Left colon (tissue), 2 donors: ENCODE data around the gene FAM107B. TPM values are rescaled to one million over a fixed set of nuclear protein-coding genes. Genes with fewer than 3 reads are reported as not detected.

Experiments used
- ATAC-seq: fragments of 200-7000 bp; cut with Tn5 transposase; one replicate; pipeline ENCODE4 v1.9.1; 2020; ENCODE audit warnings: mild to moderate bottlenecking, moderate library complexity
- DNase-seq, 2 donors: peaks; one replicate each; pipeline ENCODE4 v3.0.0-alpha.2; 2020
- intact Hi-C, 2 donors: fragments of 100-400 bp; cut with DNase I in 1 of 2; cut with micrococcal nuclease in 1 of 2; formaldehyde crosslinking; loops; one replicate each; pipeline versions ENCODE4 v1.11.2 to v1.14.0; 2022; cut with DNase I, micrococcal nuclease
- total RNA-seq, 2 donors: library from RNA; stranded (reverse); fragmentation: NEBNext Ultra II Directional; extraction: Animal tissue kit (Norgen Biotek cat#: 25700); gene quantifications; one replicate each; pipeline ENCODE4 v1.2.1, GENCODE V29; 2021
- donor health status: DM: no; HTN: no; CAD: no.
- donor health status: DM: yes; HTN: yes; CAD: no.

FAM107B gene
- total RNA-seq, 2 donors from 2014 or later = 55.1 to 87.8 TPM

- DNase-seq (no peak), ATAC-seq (peak; percentile 69)
- intact Hi-C loops = no loop called here
Observed at GRCh38 chr10:14518149-14518548, 256.5 kb downstream of the FAM107B start.

GRCh38 chr10:14513123-14513522, 261.6 kb downstream of the FAM107B start:
- no peak for ATAC-seq
- DNase-seq = no peak
- intact Hi-C loops = no loop called here

- no peak for ATAC-seq
- intact Hi-C loops = no loop called here
- DNase-seq = no peak
Observed at GRCh38 chr10:14510346-14510745, 264.4 kb downstream of the FAM107B start.

GRCh38 chr10:14508725-14509124, 266.0 kb downstream of the FAM107B start:
- DNase-seq = no peak
- no peak for ATAC-seq
- intact Hi-C loops = no loop called here

- ATAC-seq (no peak), DNase-seq (no peak)
- intact Hi-C loops = no loop called here
Observed at GRCh38 chr10:14507781-14508180, 266.9 kb downstream of the FAM107B start.

- peak; percentile 52 for ATAC-seq
- no peak for DNase-seq
- intact Hi-C loops = no loop called here
Observed at GRCh38 chr10:14507176-14507575, 267.5 kb downstream of the FAM107B start.

- no peak for ATAC-seq
- DNase-seq = no peak
- intact Hi-C loops = no loop called here
Observed at GRCh38 chr10:14502431-14502830, 272.3 kb downstream of the FAM107B start.

GRCh38 chr10:14500172-14500765, 274.4 kb downstream of the FAM107B start:
- DNase-seq (peak; percentile 55 to 62), ATAC-seq (peak; percentile 92)
- intact Hi-C loops = no loop called here

- ATAC-seq = no peak
- no peak for DNase-seq
- intact Hi-C loops = loop anchor here in 1 of 2 donors (10.0 kb wide), 1 partner anchor 325 kb away; no protein-coding TSS in a partner anchor
Observed at GRCh38 chr10:14499601-14499904, 275.1 kb downstream of the FAM107B start.

GRCh38 chr10:14498326-14498725, 276.4 kb downstream of the FAM107B start:
- no peak for ATAC-seq
- intact Hi-C loops = loop anchor here in 1 of 2 donors (10.0 kb wide), 1 partner anchor 326 kb away; no protein-coding TSS in a partner anchor
- DNase-seq = no peak

GRCh38 chr10:14491811-14492210, 282.9 kb downstream of the FAM107B start:
- ATAC-seq (no peak), DNase-seq (no peak)
- intact Hi-C loops = loop anchor here in 1 of 2 donors (10.0 kb wide), 1 partner anchor 333 kb away; no protein-coding TSS in a partner anchor

GRCh38 chr10:14489522-14490177, 285.0 kb downstream of the FAM107B start:
- DNase-seq (no peak), ATAC-seq (no peak)
- intact Hi-C loops = loop anchor here in 1 of 2 donors (10.0 kb wide), 1 partner anchor 335 kb away; no protein-coding TSS in a partner anchor

GRCh38 chr10:14487488-14487883, 287.2 kb downstream of the FAM107B start:
- no peak for DNase-seq
- intact Hi-C loops = no loop called here
- no peak for ATAC-seq

- intact Hi-C loops = no loop called here
- peak; percentile 50 for ATAC-seq
- DNase-seq = no peak
Observed at GRCh38 chr10:14486777-14487487, 287.8 kb downstream of the FAM107B start.

GRCh38 chr10:14485986-14486385, 288.7 kb downstream of the FAM107B start:
- ATAC-seq = no peak
- no peak for DNase-seq
- intact Hi-C loops = no loop called here

- no peak for ATAC-seq
- intact Hi-C loops = no loop called here
- DNase-seq = no peak
Observed at GRCh38 chr10:14483417-14483816, 291.3 kb downstream of the FAM107B start.

- intact Hi-C loops = no loop called here
- DNase-seq (no peak), ATAC-seq (no peak)
Observed at GRCh38 chr10:14481752-14482151, 292.9 kb downstream of the FAM107B start.

GRCh38 chr10:14481014-14481413, 293.7 kb downstream of the FAM107B start:
- intact Hi-C loops = no loop called here
- DNase-seq (no peak), ATAC-seq (no peak)

- DNase-seq = peak in 1 of 2 donors; percentile 21
- peak; percentile 62 for ATAC-seq
- intact Hi-C loops = no loop called here
Observed at GRCh38 chr10:14478604-14479003, 296.1 kb downstream of the FAM107B start.

- DNase-seq (no peak), ATAC-seq (no peak)
- intact Hi-C loops = no loop called here
Observed at GRCh38 chr10:14478201-14478600, 296.5 kb downstream of the FAM107B start.
